SU-DHL-6 (cell line): ENCODE measurements around the gene CORO1C.

Source experiments
- EZH2phosphoT487 ChIP-seq: fragments of 200-600 bp; sonication (generic), shearing (Covaris generic); conservative IDR thresholded peaks from 2 replicates; pipeline ENCODE4 v1.6.1; 2018; ENCODE audit warnings: mild to moderate bottlenecking, antibody characterized with exemption, low read length, moderate library complexity, mixed read lengths
- TF ChIP-seq, protein P1 (sequence below): fragments of 200-600 bp; sonication (generic); IDR thresholded peaks from one replicate; pipeline ENCODE4 v1.5.1; 2017; ENCODE audit warnings: antibody characterized with exemption, mild to moderate bottlenecking, low read length, moderate library complexity; ENCODE audit not compliant: insufficient read depth, poor library complexity, severe bottlenecking

- TF ChIP-seq, protein P1, sequence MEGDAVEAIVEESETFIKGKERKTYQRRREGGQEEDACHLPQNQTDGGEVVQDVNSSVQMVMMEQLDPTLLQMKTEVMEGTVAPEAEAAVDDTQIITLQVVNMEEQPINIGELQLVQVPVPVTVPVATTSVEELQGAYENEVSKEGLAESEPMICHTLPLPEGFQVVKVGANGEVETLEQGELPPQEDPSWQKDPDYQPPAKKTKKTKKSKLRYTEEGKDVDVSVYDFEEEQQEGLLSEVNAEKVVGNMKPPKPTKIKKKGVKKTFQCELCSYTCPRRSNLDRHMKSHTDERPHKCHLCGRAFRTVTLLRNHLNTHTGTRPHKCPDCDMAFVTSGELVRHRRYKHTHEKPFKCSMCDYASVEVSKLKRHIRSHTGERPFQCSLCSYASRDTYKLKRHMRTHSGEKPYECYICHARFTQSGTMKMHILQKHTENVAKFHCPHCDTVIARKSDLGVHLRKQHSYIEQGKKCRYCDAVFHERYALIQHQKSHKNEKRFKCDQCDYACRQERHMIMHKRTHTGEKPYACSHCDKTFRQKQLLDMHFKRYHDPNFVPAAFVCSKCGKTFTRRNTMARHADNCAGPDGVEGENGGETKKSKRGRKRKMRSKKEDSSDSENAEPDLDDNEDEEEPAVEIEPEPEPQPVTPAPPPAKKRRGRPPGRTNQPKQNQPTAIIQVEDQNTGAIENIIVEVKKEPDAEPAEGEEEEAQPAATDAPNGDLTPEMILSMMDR = no peak
- TF ChIP-seq EZH2phosphoT487 = no peak
Measured at GRCh38 chr12:108612788-108613282, 118.5 kb downstream of the CORO1C start.
